ENCODE measurements around the gene DLL4. TPM values are rescaled to one million over a fixed set of nuclear protein-coding genes. Genes with fewer than 3 reads are reported as not detected.

The DLL4 gene
- total RNA-seq, 1 donor from 2014 or later = 0.50 TPM

GRCh38 chr15:40969363-40969762, 40.2 kb downstream of the DLL4 start:
- DNase-seq (ENCODE audit: low read depth) = no peak
- H3K27me3 ChIP-seq (ENCODE audit: control insufficient read depth, insufficient read depth, low read length) = no peaks in the 10 kb centered on the region
- H3K4me3 ChIP-seq (ENCODE audit: low read depth, low read length) = no peak overlapping the region
- TF ChIP-seq CTCF (IDR thresholded peaks at IDR 0.05; ENCODE audit: insufficient read depth, low read length, poor library complexity, severe bottlenecking) = no peak
- H3K36me3 ChIP-seq (ENCODE audit: control insufficient read depth, insufficient read depth, low read length) = no peaks in the 10 kb centered on the region

GRCh38 chr15:40974879-40975278, 45.7 kb downstream of the DLL4 start:
- Histone ChIP-seq H3K36me3 (ENCODE audit: control insufficient read depth, insufficient read depth, low read length) (no peaks in the 10 kb centered on the region), H3K4me3 (ENCODE audit: low read depth, low read length) (no peak overlapping the region), H3K27me3 (ENCODE audit: control insufficient read depth, insufficient read depth, low read length) (no peaks in the 10 kb centered on the region)
- no peak for DNase-seq (ENCODE audit: low read depth)
- TF ChIP-seq CTCF (IDR thresholded peaks at IDR 0.05; ENCODE audit: insufficient read depth, low read length, poor library complexity, severe bottlenecking) = no peak

GRCh38 chr15:40976819-40977218, 47.7 kb downstream of the DLL4 start:
- no peak for DNase-seq (ENCODE audit: low read depth)
- Histone ChIP-seq H3K36me3 (ENCODE audit: control insufficient read depth, insufficient read depth, low read length) (no peaks in the 10 kb centered on the region), H3K27me3 (ENCODE audit: control insufficient read depth, insufficient read depth, low read length) (no peaks in the 10 kb centered on the region), H3K4me3 (ENCODE audit: low read depth, low read length) (no peak overlapping the region)
- TF ChIP-seq CTCF (IDR thresholded peaks at IDR 0.05; ENCODE audit: insufficient read depth, low read length, poor library complexity, severe bottlenecking) = no peak

- no peak for TF ChIP-seq CTCF (IDR thresholded peaks at IDR 0.05; ENCODE audit: insufficient read depth, low read length, poor library complexity, severe bottlenecking)
- H3K4me3 ChIP-seq (ENCODE audit: low read depth, low read length) = no peak overlapping the region
- H3K36me3 ChIP-seq (ENCODE audit: control insufficient read depth, insufficient read depth, low read length) = no peaks in the 10 kb centered on the region
- DNase-seq (ENCODE audit: low read depth) = no peak
- no peaks in the 10 kb centered on the region for H3K27me3 ChIP-seq (ENCODE audit: control insufficient read depth, insufficient read depth, low read length)
Measured at GRCh38 chr15:40978141-40978540, 49.0 kb downstream of the DLL4 start.

GRCh38 chr15:40978562-40978961, 49.4 kb downstream of the DLL4 start:
- no peaks in the 10 kb centered on the region for H3K36me3 ChIP-seq (ENCODE audit: control insufficient read depth, insufficient read depth, low read length)
- no peak for DNase-seq (ENCODE audit: low read depth)
- no peak overlapping the region for H3K4me3 ChIP-seq (ENCODE audit: low read depth, low read length)
- no peak for TF ChIP-seq CTCF (IDR thresholded peaks at IDR 0.05; ENCODE audit: insufficient read depth, low read length, poor library complexity, severe bottlenecking)
- H3K27me3 ChIP-seq (ENCODE audit: control insufficient read depth, insufficient read depth, low read length) = no peaks in the 10 kb centered on the region

GRCh38 chr15:40981186-40981585, 52.0 kb downstream of the DLL4 start:
- no peaks in the 10 kb centered on the region for H3K27me3 ChIP-seq (ENCODE audit: control insufficient read depth, insufficient read depth, low read length)
- no peak for TF ChIP-seq CTCF (IDR thresholded peaks at IDR 0.05; ENCODE audit: insufficient read depth, low read length, poor library complexity, severe bottlenecking)
- H3K36me3 ChIP-seq (ENCODE audit: control insufficient read depth, insufficient read depth, low read length) = peaks cover 1% of the 10 kb centered on the region
- no peak overlapping the region for H3K4me3 ChIP-seq (ENCODE audit: low read depth, low read length)
- DNase-seq (ENCODE audit: low read depth) = no peak
